ENCODE measurements around the gene CGNL1. TPM values are rescaled to one million over a fixed set of nuclear protein-coding genes. Genes with fewer than 3 reads are reported as not detected.

Gene CGNL1
- total RNA-seq, 1 donor from 2014 or later = 31.9 TPM

- Histone ChIP-seq H3K9me3 (replicated peaks) (no peaks in the 10 kb centered on the region), H3K4me1 (peaks cover 9% of the 10 kb centered on the region), H3K36me3 (no peaks in the 10 kb centered on the region), H3K4me3 (no peak overlapping the region), H3K27ac (replicated peaks) (no peak overlapping the region), H3K27me3 (ENCODE audit: low read depth) (no peaks in the 10 kb centered on the region)
- TF ChIP-seq, protein P1, sequence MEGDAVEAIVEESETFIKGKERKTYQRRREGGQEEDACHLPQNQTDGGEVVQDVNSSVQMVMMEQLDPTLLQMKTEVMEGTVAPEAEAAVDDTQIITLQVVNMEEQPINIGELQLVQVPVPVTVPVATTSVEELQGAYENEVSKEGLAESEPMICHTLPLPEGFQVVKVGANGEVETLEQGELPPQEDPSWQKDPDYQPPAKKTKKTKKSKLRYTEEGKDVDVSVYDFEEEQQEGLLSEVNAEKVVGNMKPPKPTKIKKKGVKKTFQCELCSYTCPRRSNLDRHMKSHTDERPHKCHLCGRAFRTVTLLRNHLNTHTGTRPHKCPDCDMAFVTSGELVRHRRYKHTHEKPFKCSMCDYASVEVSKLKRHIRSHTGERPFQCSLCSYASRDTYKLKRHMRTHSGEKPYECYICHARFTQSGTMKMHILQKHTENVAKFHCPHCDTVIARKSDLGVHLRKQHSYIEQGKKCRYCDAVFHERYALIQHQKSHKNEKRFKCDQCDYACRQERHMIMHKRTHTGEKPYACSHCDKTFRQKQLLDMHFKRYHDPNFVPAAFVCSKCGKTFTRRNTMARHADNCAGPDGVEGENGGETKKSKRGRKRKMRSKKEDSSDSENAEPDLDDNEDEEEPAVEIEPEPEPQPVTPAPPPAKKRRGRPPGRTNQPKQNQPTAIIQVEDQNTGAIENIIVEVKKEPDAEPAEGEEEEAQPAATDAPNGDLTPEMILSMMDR (IDR thresholded peaks at IDR 0.05; ENCODE audit: borderline replicate concordance) = no peak
- intact Hi-C loops (cut with micrococcal nuclease) = no loop called here
- no peak for DNase-seq
These were observed 82.1 kb downstream of the CGNL1 start for GRCh38 chr15:57458356-57458781.

DNA sequence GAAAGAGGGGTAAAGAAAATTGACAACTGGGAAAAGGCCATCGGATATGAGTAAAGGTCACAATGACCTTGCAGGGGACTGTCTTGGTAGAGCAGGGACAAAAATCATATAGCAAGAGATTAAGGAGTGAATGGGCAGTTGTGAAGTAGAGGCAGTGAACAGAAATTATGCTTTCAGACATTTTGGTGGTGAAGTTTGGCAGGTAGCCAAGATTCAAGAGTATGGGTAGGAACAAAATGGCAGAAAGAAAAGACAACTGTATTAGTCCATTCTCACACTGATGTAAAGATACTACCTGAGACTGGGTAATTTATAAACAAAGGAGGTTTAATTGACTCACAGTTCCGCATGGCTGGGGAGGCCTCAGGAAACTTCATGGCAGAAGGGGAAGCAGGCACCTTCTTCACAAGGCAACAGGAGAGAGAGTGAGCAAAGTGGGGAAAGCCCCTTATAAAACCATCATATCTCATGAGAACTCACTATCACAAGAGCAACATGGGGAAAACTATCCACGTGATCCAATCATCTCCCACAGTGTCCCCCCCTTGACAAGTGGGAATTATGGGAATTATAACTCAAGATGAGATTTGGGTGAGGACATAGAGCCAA, 84.0 kb downstream of the CGNL1 start:
- no peaks in the 10 kb centered on the region for H3K36me3 ChIP-seq
- no peaks in the 10 kb centered on the region for H3K27me3 ChIP-seq (ENCODE audit: low read depth)
- no peaks in the 10 kb centered on the region for H3K9me3 ChIP-seq (replicated peaks)
- peaks cover 9% of the 10 kb centered on the region for H3K4me1 ChIP-seq
- TF ChIP-seq, protein P1 (IDR thresholded peaks at IDR 0.05; ENCODE audit: borderline replicate concordance) = no peak
- intact Hi-C loops (cut with micrococcal nuclease) = no loop called here
- DNase-seq = no peak
- no peak overlapping the region for H3K4me3 ChIP-seq
- no peak overlapping the region for H3K27ac ChIP-seq (replicated peaks)

DNA sequence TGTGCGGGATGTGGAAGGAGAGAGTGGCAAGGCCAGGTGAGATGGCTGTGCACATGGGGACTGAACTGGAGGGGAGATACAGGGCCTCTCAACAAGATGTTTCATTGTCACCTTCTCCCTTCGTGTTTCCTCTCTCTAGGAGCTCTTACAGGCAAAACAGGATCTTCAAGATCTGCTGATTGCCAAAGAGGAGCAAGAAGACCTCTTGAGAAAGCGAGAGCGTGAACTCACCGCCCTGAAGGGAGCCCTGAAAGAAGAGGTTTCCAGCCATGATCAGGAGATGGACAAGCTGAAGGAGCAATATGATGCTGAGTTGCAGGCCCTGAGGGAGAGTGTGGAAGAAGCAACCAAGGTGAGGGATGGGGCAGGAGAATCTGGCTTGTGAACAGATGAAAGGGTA, 85.2 kb downstream of the CGNL1 start:
- Histone ChIP-seq H3K27me3 (ENCODE audit: low read depth) (no peaks in the 10 kb centered on the region), H3K36me3 (no peaks in the 10 kb centered on the region), H3K9me3 (replicated peaks) (no peaks in the 10 kb centered on the region), H3K27ac (replicated peaks) (no peak overlapping the region), H3K4me1 (peaks cover 9% of the 10 kb centered on the region), H3K4me3 (no peak overlapping the region)
- intact Hi-C loops (cut with micrococcal nuclease) = no loop called here
- TF ChIP-seq, protein P1 (IDR thresholded peaks at IDR 0.05; ENCODE audit: borderline replicate concordance) = no peak
- no peak for DNase-seq

- TF ChIP-seq, protein P1 (IDR thresholded peaks at IDR 0.05; ENCODE audit: borderline replicate concordance) = peak; percentile 29
- Histone ChIP-seq H3K27me3 (ENCODE audit: low read depth) (peaks cover 5% of the 10 kb centered on the region), H3K4me3 (no peak overlapping the region), H3K27ac (replicated peaks) (no peak overlapping the region), H3K4me1 (peaks cover 9% of the 10 kb centered on the region), H3K9me3 (replicated peaks) (no peaks in the 10 kb centered on the region), H3K36me3 (no peaks in the 10 kb centered on the region)
- intact Hi-C loops (cut with micrococcal nuclease) = no loop called here
- no peak for DNase-seq
These were observed 86.1 kb downstream of the CGNL1 start for GRCh38 chr15:57462381-57462780.

- Histone ChIP-seq H3K36me3 (no peaks in the 10 kb centered on the region), H3K27ac (replicated peaks) (no peak overlapping the region), H3K9me3 (replicated peaks) (no peaks in the 10 kb centered on the region), H3K4me1 (peaks cover 6% of the 10 kb centered on the region), H3K4me3 (no peak overlapping the region), H3K27me3 (ENCODE audit: low read depth) (peaks cover 10% of the 10 kb centered on the region)
- TF ChIP-seq, protein P1 (IDR thresholded peaks at IDR 0.05; ENCODE audit: borderline replicate concordance) = no peak
- intact Hi-C loops (cut with micrococcal nuclease) = no loop called here
- DNase-seq = no peak
These were observed 87.1 kb downstream of the CGNL1 start for GRCh38 chr15:57463360-57463759.
